Panc1 (cell line): ENCODE measurements around the gene MRPL54.

ENCODE experiments used
- TCF7L2 ChIP-seq: IDR thresholded peaks from 2 replicates; pipeline ENCODE4 v1.6.1; 2011; ENCODE audit warnings: mild to moderate bottlenecking, low read depth, low read length, inconsistent platforms
- TF ChIP-seq, protein P1 (sequence below): fragments of 450-650 bp; IDR thresholded peaks from 2 replicates; pipeline ENCODE4 v1.5.1; 2017; ENCODE audit warnings: mild to moderate bottlenecking

- no peak for TF ChIP-seq TCF7L2
- TF ChIP-seq, protein P1, sequence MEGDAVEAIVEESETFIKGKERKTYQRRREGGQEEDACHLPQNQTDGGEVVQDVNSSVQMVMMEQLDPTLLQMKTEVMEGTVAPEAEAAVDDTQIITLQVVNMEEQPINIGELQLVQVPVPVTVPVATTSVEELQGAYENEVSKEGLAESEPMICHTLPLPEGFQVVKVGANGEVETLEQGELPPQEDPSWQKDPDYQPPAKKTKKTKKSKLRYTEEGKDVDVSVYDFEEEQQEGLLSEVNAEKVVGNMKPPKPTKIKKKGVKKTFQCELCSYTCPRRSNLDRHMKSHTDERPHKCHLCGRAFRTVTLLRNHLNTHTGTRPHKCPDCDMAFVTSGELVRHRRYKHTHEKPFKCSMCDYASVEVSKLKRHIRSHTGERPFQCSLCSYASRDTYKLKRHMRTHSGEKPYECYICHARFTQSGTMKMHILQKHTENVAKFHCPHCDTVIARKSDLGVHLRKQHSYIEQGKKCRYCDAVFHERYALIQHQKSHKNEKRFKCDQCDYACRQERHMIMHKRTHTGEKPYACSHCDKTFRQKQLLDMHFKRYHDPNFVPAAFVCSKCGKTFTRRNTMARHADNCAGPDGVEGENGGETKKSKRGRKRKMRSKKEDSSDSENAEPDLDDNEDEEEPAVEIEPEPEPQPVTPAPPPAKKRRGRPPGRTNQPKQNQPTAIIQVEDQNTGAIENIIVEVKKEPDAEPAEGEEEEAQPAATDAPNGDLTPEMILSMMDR, result no peak
Observed at GRCh38 chr19:3785938-3786824, 23.7 kb downstream of the MRPL54 start, which contains the start of gene MATK.
